NCI-H2171 (cell line): ENCODE results near the gene C16orf96.

Experiments used
- DNase-seq: peaks from one replicate; lab custom pipeline; 2025; lab: John Stamatoyannopoulos, UW

C16orf96 gene

GRCh38 chr16:4601036-4601863, 45.1 kb downstream of the C16orf96 start:
- DNase-seq = no peak

- DNase-seq = no peak
Measured at GRCh38 chr16:4601864-4602186, 45.7 kb downstream of the C16orf96 start.

- DNase-seq = no peak
Measured at GRCh38 chr16:4602331-4602730, 46.2 kb downstream of the C16orf96 start.

GRCh38 chr16:4603624-4604170, 47.6 kb downstream of the C16orf96 start:
- DNase-seq = no peak

GRCh38 chr16:4604401-4604800, 48.3 kb downstream of the C16orf96 start:
- no peak for DNase-seq

- DNase-seq = no peak
Measured at GRCh38 chr16:4606354-4606753, 50.2 kb downstream of the C16orf96 start.

GRCh38 chr16:4607841-4608703, 51.9 kb downstream of the C16orf96 start:
- no peak for DNase-seq

GRCh38 chr16:4608704-4608980, 52.5 kb downstream of the C16orf96 start:
- DNase-seq = no peak

GRCh38 chr16:4609200-4610010, 53.3 kb downstream of the C16orf96 start:
- DNase-seq = no peak

GRCh38 chr16:4610011-4611005, 54.2 kb downstream of the C16orf96 start:
- no peak for DNase-seq

GRCh38 chr16:4611337-4612021, 55.3 kb downstream of the C16orf96 start:
- no peak for DNase-seq

GRCh38 chr16:4612474-4612931, 56.4 kb downstream of the C16orf96 start:
- no peak for DNase-seq

GRCh38 chr16:4612977-4613635, 57.0 kb downstream of the C16orf96 start:
- no peak for DNase-seq

GRCh38 chr16:4613636-4614570, 57.8 kb downstream of the C16orf96 start:
- DNase-seq = peak; percentile 35

- DNase-seq = peak; percentile 84
Measured at GRCh38 chr16:4614571-4615383, 58.6 kb downstream of the C16orf96 start, which contains the start of gene UBALD1. Gene UBALD1, minus strand, starts transcription at chr16:4614888. Its CDS starts 91 bp downstream, at chr16:4614797.

- no peak for DNase-seq
Measured at GRCh38 chr16:4615384-4616046, 59.4 kb downstream of the C16orf96 start.
